ENCODE results near the gene LRMDA. TPM values are rescaled to one million over a fixed set of nuclear protein-coding genes. Genes with fewer than 3 reads are reported as not detected.
A peak's percentile ranks its signal among the peaks of the same experiment; 100 is the strongest.

The LRMDA gene
- total and polyA plus RNA-seq, 2 of the 13 experiments (the other 11 are each of a cell fraction or from before 2014, with no cell fraction given) = 13.4 to 22.0 TPM

DNA sequence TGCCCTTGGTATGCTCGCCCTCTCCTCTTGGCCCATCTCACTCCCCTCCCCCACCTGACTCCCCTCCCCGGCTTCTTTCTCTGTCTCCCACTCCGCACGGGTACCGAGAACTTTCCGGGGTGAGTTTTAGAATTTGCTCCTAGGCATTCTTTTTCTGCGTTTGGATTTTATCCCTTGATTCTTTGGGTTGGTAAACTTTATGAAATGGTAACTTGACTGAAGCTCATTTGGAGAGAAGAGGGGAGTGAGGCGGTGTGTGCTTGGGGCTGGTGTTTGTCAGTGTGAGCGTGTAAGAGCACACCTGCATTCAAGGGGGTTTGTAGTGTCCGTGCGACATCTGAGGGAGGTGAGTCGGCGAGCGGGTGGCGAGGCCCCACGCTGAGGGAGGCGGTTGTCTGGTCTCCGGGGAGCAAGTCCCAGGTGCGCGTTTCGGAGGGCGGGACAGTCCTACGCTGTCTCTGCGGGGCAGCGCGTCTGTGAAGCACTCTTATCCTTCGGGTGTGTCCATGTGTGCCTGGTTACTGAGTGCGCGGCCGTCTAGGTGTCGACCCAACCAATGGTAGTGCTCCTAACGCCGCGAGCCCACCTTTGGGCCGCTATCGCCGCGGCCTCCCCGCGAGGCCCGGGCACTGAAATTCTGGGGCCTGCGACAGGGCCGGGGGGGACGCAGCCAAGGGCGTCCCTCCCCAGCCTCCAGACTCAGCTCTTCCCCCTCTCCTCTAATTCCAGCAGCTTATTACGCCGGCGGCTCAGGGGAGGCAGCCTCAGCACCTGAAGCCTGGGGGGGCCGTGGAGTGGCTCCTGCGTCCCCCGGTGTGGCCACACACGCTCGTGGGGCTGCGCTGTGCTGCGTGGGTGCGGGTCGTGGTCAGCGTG, 27.2 kb upstream of the LRMDA start (continued):
- TF ChIP-seq RARA (CRISPR knock-in tag; IDR thresholded peaks at IDR 0.05) = 0 out of 2 replicates have a peak, but pooled peaks have one; percentile 4
- TF ChIP-seq, protein P1, sequence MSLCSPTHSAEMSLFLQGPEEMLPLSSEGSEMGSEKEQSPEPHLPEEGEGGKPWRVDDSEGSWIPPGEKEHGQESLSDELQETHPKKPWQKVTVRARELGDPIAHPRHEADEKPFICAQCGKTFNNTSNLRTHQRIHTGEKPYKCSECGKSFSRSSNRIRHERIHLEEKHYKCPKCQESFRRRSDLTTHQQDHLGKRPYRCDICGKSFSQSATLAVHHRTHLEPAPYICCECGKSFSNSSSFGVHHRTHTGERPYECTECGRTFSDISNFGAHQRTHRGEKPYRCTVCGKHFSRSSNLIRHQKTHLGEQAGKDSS (CRISPR knock-in tag; IDR thresholded peaks at IDR 0.05; ENCODE audit: borderline replicate concordance, low read depth) = no peak
- TF ChIP-seq BORCS8-MEF2B (CRISPR knock-in tag; IDR thresholded peaks at IDR 0.05) = no peak
- TF ChIP-seq, protein P2, sequence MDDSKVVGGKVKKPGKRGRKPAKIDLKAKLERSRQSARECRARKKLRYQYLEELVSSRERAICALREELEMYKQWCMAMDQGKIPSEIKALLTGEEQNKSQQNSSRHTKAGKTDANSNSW (CRISPR knock-in tag; IDR thresholded peaks at IDR 0.05; ENCODE audit: borderline replicate concordance) = no peak
- peak; percentile 97 for TF ChIP-seq RFX5 (IDR thresholded peaks at IDR 0.05; ENCODE audit: low read depth, low read length)
- TF ChIP-seq, protein P3, sequence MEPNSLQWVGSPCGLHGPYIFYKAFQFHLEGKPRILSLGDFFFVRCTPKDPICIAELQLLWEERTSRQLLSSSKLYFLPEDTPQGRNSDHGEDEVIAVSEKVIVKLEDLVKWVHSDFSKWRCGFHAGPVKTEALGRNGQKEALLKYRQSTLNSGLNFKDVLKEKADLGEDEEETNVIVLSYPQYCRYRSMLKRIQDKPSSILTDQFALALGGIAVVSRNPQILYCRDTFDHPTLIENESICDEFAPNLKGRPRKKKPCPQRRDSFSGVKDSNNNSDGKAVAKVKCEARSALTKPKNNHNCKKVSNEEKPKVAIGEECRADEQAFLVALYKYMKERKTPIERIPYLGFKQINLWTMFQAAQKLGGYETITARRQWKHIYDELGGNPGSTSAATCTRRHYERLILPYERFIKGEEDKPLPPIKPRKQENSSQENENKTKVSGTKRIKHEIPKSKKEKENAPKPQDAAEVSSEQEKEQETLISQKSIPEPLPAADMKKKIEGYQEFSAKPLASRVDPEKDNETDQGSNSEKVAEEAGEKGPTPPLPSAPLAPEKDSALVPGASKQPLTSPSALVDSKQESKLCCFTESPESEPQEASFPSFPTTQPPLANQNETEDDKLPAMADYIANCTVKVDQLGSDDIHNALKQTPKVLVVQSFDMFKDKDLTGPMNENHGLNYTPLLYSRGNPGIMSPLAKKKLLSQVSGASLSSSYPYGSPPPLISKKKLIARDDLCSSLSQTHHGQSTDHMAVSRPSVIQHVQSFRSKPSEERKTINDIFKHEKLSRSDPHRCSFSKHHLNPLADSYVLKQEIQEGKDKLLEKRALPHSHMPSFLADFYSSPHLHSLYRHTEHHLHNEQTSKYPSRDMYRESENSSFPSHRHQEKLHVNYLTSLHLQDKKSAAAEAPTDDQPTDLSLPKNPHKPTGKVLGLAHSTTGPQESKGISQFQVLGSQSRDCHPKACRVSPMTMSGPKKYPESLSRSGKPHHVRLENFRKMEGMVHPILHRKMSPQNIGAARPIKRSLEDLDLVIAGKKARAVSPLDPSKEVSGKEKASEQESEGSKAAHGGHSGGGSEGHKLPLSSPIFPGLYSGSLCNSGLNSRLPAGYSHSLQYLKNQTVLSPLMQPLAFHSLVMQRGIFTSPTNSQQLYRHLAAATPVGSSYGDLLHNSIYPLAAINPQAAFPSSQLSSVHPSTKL (CRISPR knock-in tag; IDR thresholded peaks at IDR 0.05) = 0 out of 2 replicates have a peak, but pooled peaks have one; percentile 12
- 0 out of 2 replicates have a peak, but pooled peaks have one; percentile 17 for TF ChIP-seq ZNF253 (CRISPR knock-in tag; IDR thresholded peaks at IDR 0.05; ENCODE audit: borderline replicate concordance)
- no peak for TF ChIP-seq NFE2 (CRISPR knock-in tag; IDR thresholded peaks at IDR 0.05)
- no peak for TF ChIP-seq ATF6 (CRISPR knock-in tag; conservative IDR thresholded peaks at IDR 0.05)
- TF ChIP-seq ZNF446 (CRISPR knock-in tag; IDR thresholded peaks at IDR 0.05) = no peak
- TF ChIP-seq, protein P4, sequence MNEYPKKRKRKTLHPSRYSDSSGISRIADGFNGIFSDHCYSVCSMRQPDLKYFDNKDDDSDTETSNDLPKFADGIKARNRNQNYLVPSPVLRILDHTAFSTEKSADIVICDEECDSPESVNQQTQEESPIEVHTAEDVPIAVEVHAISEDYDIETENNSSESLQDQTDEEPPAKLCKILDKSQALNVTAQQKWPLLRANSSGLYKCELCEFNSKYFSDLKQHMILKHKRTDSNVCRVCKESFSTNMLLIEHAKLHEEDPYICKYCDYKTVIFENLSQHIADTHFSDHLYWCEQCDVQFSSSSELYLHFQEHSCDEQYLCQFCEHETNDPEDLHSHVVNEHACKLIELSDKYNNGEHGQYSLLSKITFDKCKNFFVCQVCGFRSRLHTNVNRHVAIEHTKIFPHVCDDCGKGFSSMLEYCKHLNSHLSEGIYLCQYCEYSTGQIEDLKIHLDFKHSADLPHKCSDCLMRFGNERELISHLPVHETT (CRISPR knock-in tag; conservative IDR thresholded peaks at IDR 0.05) = no peak
- peak; percentile 41; the same call in 1 of the 2 replicates for TF ChIP-seq ZNF558 (CRISPR knock-in tag; IDR thresholded peaks at IDR 0.05; ENCODE audit: borderline replicate concordance)
- TF ChIP-seq ZNF891 (CRISPR knock-in tag; IDR thresholded peaks at IDR 0.05) = no peak; the same call in 1 of the 2 replicates
- TF ChIP-seq ZMYM2 (CRISPR knock-in tag; IDR thresholded peaks at IDR 0.05) = 0 out of 2 replicates have a peak, but pooled peaks have one; percentile 18
- TF ChIP-seq ZNF572 (CRISPR knock-in tag; IDR thresholded peaks at IDR 0.05) = peak; percentile 88
- TF ChIP-seq, protein P5, sequence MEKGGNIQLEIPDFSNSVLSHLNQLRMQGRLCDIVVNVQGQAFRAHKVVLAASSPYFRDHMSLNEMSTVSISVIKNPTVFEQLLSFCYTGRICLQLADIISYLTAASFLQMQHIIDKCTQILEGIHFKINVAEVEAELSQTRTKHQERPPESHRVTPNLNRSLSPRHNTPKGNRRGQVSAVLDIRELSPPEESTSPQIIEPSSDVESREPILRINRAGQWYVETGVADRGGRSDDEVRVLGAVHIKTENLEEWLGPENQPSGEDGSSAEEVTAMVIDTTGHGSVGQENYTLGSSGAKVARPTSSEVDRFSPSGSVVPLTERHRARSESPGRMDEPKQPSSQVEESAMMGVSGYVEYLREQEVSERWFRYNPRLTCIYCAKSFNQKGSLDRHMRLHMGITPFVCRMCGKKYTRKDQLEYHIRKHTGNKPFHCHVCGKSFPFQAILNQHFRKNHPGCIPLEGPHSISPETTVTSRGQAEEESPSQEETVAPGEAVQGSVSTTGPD (CRISPR knock-in tag; IDR thresholded peaks at IDR 0.05) = no peak
- no peak for TF ChIP-seq TAF15 (IDR thresholded peaks at IDR 0.05; ENCODE audit: low read depth, low read length, poor library complexity, severe bottlenecking)
- TF ChIP-seq ZNF251 (CRISPR knock-in tag; IDR thresholded peaks at IDR 0.05) = no peak

All from HepG2 (cell line).